ENCODE results near the gene HS1BP3.

GRCh38 chr2:20697322-20697934 is 46.5 kb upstream of the HS1BP3 start:
- TF ChIP-seq, protein P1, sequence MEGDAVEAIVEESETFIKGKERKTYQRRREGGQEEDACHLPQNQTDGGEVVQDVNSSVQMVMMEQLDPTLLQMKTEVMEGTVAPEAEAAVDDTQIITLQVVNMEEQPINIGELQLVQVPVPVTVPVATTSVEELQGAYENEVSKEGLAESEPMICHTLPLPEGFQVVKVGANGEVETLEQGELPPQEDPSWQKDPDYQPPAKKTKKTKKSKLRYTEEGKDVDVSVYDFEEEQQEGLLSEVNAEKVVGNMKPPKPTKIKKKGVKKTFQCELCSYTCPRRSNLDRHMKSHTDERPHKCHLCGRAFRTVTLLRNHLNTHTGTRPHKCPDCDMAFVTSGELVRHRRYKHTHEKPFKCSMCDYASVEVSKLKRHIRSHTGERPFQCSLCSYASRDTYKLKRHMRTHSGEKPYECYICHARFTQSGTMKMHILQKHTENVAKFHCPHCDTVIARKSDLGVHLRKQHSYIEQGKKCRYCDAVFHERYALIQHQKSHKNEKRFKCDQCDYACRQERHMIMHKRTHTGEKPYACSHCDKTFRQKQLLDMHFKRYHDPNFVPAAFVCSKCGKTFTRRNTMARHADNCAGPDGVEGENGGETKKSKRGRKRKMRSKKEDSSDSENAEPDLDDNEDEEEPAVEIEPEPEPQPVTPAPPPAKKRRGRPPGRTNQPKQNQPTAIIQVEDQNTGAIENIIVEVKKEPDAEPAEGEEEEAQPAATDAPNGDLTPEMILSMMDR (IDR thresholded peaks at IDR 0.05): no peak
- no peak for TF ChIP-seq POLR2A (IDR thresholded peaks at IDR 0.05)
